Measurements from ENCODE around the gene SEC16A. TPM values are rescaled to one million over a fixed set of nuclear protein-coding genes. Genes with fewer than 3 reads are reported as not detected.

SEC16A gene
- total RNA-seq, 1 donor from 2014 or later: 66.5 TPM

DNA sequence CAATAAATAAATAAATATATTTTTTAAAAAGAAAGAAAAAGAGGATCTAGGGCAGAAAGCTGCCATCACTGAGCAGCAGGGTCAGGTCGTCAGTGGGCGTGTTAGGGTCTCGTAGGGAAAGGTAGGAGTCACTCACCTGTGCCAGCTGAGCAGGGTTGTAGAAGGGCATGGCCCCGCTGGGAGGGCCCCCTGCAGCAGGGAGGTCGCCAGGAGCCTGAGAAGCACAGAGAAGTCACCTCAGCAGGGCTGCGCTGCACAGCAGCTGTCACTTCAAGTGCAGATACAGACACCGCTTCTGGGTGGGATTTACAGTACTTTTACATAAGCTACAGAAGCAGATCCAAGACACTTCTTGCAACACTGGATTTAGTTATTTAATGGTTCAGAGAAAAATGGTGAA lies 39.2 kb downstream of the SEC16A start:
- no peaks in the 10 kb centered on the region for H3K27me3 ChIP-seq (ENCODE audit: low read depth)
- no peak overlapping the region for H3K4me3 ChIP-seq
- H3K36me3 ChIP-seq: peaks cover 80% of the 10 kb centered on the region
- intact Hi-C loops (cut with DNase I): no loop called here
- no peak for ATAC-seq
- DNase-seq: no peak
- TF ChIP-seq, protein P1, sequence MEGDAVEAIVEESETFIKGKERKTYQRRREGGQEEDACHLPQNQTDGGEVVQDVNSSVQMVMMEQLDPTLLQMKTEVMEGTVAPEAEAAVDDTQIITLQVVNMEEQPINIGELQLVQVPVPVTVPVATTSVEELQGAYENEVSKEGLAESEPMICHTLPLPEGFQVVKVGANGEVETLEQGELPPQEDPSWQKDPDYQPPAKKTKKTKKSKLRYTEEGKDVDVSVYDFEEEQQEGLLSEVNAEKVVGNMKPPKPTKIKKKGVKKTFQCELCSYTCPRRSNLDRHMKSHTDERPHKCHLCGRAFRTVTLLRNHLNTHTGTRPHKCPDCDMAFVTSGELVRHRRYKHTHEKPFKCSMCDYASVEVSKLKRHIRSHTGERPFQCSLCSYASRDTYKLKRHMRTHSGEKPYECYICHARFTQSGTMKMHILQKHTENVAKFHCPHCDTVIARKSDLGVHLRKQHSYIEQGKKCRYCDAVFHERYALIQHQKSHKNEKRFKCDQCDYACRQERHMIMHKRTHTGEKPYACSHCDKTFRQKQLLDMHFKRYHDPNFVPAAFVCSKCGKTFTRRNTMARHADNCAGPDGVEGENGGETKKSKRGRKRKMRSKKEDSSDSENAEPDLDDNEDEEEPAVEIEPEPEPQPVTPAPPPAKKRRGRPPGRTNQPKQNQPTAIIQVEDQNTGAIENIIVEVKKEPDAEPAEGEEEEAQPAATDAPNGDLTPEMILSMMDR (IDR thresholded peaks at IDR 0.05): no peak
- peaks cover 6% of the 10 kb centered on the region for H3K4me1 ChIP-seq
- no peak overlapping the region for H3K27ac ChIP-seq
- no peaks in the 10 kb centered on the region for H3K9me3 ChIP-seq

DNA sequence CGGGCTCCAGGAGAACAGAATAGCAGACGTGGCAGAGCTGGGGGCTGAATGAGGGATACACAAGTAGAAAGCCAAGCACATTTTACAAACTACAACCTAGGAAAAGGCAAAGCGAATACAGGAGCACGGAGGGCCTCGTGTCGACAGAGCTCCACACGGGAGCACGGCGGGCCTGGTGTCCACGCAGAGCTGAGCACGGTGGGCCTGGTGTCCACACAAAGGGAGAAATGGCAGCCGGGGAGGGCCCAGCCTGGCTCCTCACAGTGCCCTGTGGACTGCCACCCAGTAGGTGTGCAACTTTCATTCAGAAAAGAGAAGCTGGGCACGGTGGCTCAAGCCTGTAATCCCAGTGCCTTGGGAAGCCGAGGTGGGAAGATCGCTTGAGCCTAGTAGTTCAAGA lies 39.8 kb downstream of the SEC16A start:
- Histone ChIP-seq H3K4me1 (peaks cover 12% of the 10 kb centered on the region), H3K4me3 (no peak overlapping the region), H3K27me3 (ENCODE audit: low read depth) (no peaks in the 10 kb centered on the region), H3K27ac (no peak overlapping the region), H3K9me3 (no peaks in the 10 kb centered on the region), H3K36me3 (peaks cover 78% of the 10 kb centered on the region)
- intact Hi-C loops (cut with DNase I): no loop called here
- DNase-seq: no peak
- TF ChIP-seq, protein P1 (IDR thresholded peaks at IDR 0.05): no peak
- no peak for ATAC-seq

DNA sequence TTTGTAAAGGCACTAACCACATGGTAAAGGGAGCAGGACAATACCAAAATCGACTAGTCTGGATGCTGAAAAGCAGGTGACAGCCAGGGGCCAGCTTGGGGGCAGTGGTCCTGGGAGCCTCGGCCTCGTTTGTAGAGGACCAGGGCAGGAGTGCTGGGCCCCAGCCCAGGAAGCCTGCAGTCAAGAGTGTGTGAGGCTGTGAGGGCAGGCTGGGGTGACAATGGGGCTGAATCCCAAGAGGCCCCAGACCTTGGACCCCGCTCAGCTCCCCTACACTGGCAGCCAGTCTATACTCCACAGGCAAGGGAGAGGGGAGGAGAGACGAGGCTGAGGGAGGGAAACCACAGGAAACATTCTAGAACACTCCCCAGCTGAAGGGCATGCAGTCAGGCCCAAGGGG lies 40.6 kb downstream of the SEC16A start:
- Histone ChIP-seq H3K9me3 (no peaks in the 10 kb centered on the region), H3K4me1 (peaks cover 20% of the 10 kb centered on the region), H3K27ac (no peak overlapping the region), H3K36me3 (peaks cover 70% of the 10 kb centered on the region), H3K4me3 (no peak overlapping the region), H3K27me3 (ENCODE audit: low read depth) (no peaks in the 10 kb centered on the region)
- TF ChIP-seq, protein P1 (IDR thresholded peaks at IDR 0.05): no peak
- DNase-seq (no peak), ATAC-seq (no peak)
- intact Hi-C loops (cut with DNase I): no loop called here

DNA sequence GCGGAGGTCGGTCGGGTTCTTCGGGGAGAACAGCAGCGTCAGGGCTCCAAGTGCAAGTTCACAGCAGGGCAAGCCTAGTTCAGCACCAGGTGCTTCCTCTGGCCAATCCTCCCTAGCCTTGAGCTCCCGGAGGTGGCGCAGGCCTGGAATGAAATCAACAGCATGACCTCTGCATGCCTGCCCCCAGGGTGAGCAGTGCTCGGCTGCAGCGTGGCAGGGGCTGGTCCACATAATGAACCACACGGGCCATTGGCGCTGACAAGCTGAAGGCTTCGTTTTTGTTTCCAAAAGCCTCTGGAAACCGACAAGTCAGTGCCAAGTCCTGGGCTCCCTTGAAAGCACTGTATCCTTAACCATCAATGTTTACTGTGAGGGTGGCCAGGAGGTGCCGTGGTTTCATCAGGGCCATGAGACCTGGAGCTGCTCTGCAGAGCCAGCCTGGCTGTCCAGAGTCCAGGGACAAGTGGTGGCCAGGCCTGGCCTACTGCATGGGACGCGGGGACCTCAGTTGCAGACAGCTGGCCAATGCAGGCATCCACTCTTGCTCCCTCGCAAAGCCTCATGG lies 41.1 kb downstream of the SEC16A start:
- intact Hi-C loops (cut with DNase I): no loop called here
- TF ChIP-seq, protein P1 (IDR thresholded peaks at IDR 0.05): no peak
- peaks cover 65% of the 10 kb centered on the region for H3K36me3 ChIP-seq
- no peak for ATAC-seq
- no peak overlapping the region for H3K27ac ChIP-seq
- H3K4me1 ChIP-seq: peaks cover 25% of the 10 kb centered on the region
- no peaks in the 10 kb centered on the region for H3K27me3 ChIP-seq (ENCODE audit: low read depth)
- DNase-seq: no peak
- no peak overlapping the region for H3K4me3 ChIP-seq
- no peaks in the 10 kb centered on the region for H3K9me3 ChIP-seq

DNA sequence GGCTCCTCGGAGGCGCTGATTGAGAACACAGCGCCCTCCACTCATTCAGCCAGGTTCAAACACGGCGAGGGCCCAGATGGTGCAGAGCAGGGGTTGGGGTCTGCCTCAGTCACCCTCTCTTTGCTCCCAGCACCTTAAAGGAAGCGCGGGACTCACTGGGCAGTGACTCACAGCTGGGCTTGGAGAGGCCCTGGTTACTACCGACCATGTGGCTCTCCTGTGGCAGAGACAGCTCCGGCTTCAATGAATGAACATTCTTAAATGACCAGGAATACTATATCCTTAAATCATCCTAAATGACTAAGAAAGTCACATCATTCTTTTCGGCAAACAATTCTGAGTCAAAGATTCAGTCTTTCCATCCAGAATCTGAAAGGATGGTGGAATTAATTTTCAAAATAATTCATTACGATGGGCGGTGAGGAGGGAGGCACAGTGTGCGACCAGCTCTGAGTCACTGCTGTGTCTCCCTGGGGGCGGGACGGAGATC lies 41.6 kb downstream of the SEC16A start:
- DNase-seq (no peak), ATAC-seq (no peak)
- no peaks in the 10 kb centered on the region for H3K9me3 ChIP-seq
- H3K4me1 ChIP-seq: peaks cover 30% of the 10 kb centered on the region
- TF ChIP-seq, protein P1 (IDR thresholded peaks at IDR 0.05): no peak
- peaks cover 59% of the 10 kb centered on the region for H3K36me3 ChIP-seq
- H3K27me3 ChIP-seq (ENCODE audit: low read depth): no peaks in the 10 kb centered on the region
- no peak overlapping the region for H3K4me3 ChIP-seq
- no peak overlapping the region for H3K27ac ChIP-seq
- intact Hi-C loops (cut with DNase I): no loop called here
